ENCODE measurements around the gene WDR83.
"Not testable (repeated sequence)": the region's sequence is repeated elsewhere in the genome, so short reads cannot be mapped to it uniquely, and the experiment has no call there.

The WDR83 gene

GRCh38 chr19:12687496-12688196, 21.0 kb downstream of the WDR83 start, which contains the start of gene GNG14:
TSS of gene GNG14 (plus strand) at chr19:12687998. CDS start at chr19:12688049, 51 bp downstream.
- no peak for DNase-seq

GRCh38 chr19:12689012-12689411, 22.4 kb downstream of the WDR83 start:
- no peak for DNase-seq

GRCh38 chr19:12689581-12690216, 23.1 kb downstream of the WDR83 start:
- no peak for DNase-seq

- DNase-seq = no peak
These were observed 26.4 kb downstream of the WDR83 start for GRCh38 chr19:12692960-12693359.

- DNase-seq = no peak
These were observed 28.0 kb downstream of the WDR83 start for GRCh38 chr19:12694641-12695040.

- no peak for DNase-seq
These were observed 28.5 kb downstream of the WDR83 start for GRCh38 chr19:12695096-12695495.

- no peak for DNase-seq
These were observed 28.9 kb downstream of the WDR83 start for GRCh38 chr19:12695514-12695913.

GRCh38 chr19:12695997-12696365, 29.4 kb downstream of the WDR83 start:
- no peak for DNase-seq

GRCh38 chr19:12696366-12697335, 30.0 kb downstream of the WDR83 start, which contains the start of gene FBXW9:
TSS of gene FBXW9 (minus strand) at chr19:12696631. CDS start at chr19:12696581, 50 bp downstream.
- DNase-seq = peak; percentile 41

GRCh38 chr19:12697425-12697824, 30.8 kb downstream of the WDR83 start:
- DNase-seq = not testable (repeated sequence)

- DNase-seq = no peak
These were observed 31.5 kb downstream of the WDR83 start for GRCh38 chr19:12698138-12698537.

GRCh38 chr19:12701596-12702282, 35.1 kb downstream of the WDR83 start:
- no peak for DNase-seq

- DNase-seq = no peak
These were observed 36.4 kb downstream of the WDR83 start for GRCh38 chr19:12703046-12703445.

GRCh38 chr19:12705169-12705568, 38.6 kb downstream of the WDR83 start:
- no peak for DNase-seq

- no peak for DNase-seq
These were observed 39.2 kb downstream of the WDR83 start for GRCh38 chr19:12705654-12706331.

- DNase-seq = no peak
These were observed 39.7 kb downstream of the WDR83 start for GRCh38 chr19:12706332-12706718.

GRCh38 chr19:12708641-12709040, 42.0 kb downstream of the WDR83 start:
- DNase-seq = no peak

- DNase-seq = no peak
These were observed 44.6 kb downstream of the WDR83 start for GRCh38 chr19:12711187-12711586.

GRCh38 chr19:12712077-12712476, 45.5 kb downstream of the WDR83 start:
- not testable (repeated sequence) for DNase-seq

- not testable (repeated sequence) for DNase-seq
These were observed 46.7 kb downstream of the WDR83 start for GRCh38 chr19:12713304-12713703.

- DNase-seq = no peak
These were observed 48.5 kb downstream of the WDR83 start for GRCh38 chr19:12715102-12715501.

GRCh38 chr19:12715929-12716328, 49.3 kb downstream of the WDR83 start:
- DNase-seq = no peak
